Loucy (cell line): ENCODE measurements around the gene COA1.
"Not testable (repeated sequence)": the region's sequence is repeated elsewhere in the genome, so short reads cannot be mapped to it uniquely, and the experiment has no call there.

Source experiments
- H2AFZ ChIP-seq: fragments of 200-600 bp; sonication (generic); 2 replicates; pipeline ENCODE4 v1.6.0; 2016; ENCODE audit warnings: antibody characterized with exemption, mild to moderate bottlenecking, low read length, moderate library complexity
- H3F3A ChIP-seq: fragments of 200-600 bp; 2 replicates; pipeline ENCODE4 v1.6.0; 2016; ENCODE audit warnings: antibody characterized with exemption, low read depth, mild to moderate bottlenecking
- H3K27me3 ChIP-seq: fragments of 200-600 bp; sonication (generic); 2 replicates; pipeline ENCODE4 v1.6.1; 2014; ENCODE audit warnings: low read length, mild to moderate bottlenecking; ENCODE audit not compliant: insufficient read depth, poor library complexity, severe bottlenecking
- H3K36me3 ChIP-seq: fragments of 200-600 bp; sonication (generic); 2 replicates; pipeline ENCODE4 v1.6.1; 2016; ENCODE audit warnings: low read length; ENCODE audit not compliant: insufficient read depth
- H3K4me1 ChIP-seq: fragments of 200-600 bp; sonication (generic); 2 replicates; pipeline ENCODE4 v1.5.1; 2014; ENCODE audit warnings: low read length, mild to moderate bottlenecking; ENCODE audit not compliant: insufficient read depth, poor library complexity, severe bottlenecking
- H3K4me2 ChIP-seq: fragments of 200-600 bp; sonication (generic); 2 replicates; pipeline ENCODE4 v1.6.0; 2014; ENCODE audit warnings: antibody characterized with exemption, low read length, low read depth, mild to moderate bottlenecking; ENCODE audit not compliant: poor library complexity, severe bottlenecking
- H3K4me3 ChIP-seq: fragments of 200-600 bp; sonication (generic); 2 replicates; pipeline ENCODE4 v1.5.1; 2014; ENCODE audit warnings: low read length, mild to moderate bottlenecking, mixed read lengths; ENCODE audit not compliant: poor library complexity, severe bottlenecking
- H3K79me2 ChIP-seq: fragments of 200-600 bp; sonication (generic); 2 replicates; pipeline ENCODE4 v1.6.1; 2014; ENCODE audit warnings: low read length; ENCODE audit not compliant: insufficient read depth
- H3K9ac ChIP-seq: fragments of 200-600 bp; sonication (generic); 2 replicates; pipeline ENCODE4 v1.6.0; 2014; ENCODE audit warnings: mild to moderate bottlenecking, low read depth, low read length, moderate library complexity; ENCODE audit not compliant: poor library complexity, severe bottlenecking
- H3K9me2 ChIP-seq: fragments of 200-600 bp; sonication (generic); replicated peaks from 2 replicates; pipeline ENCODE4 v1.6.1; 2016; ENCODE audit warnings: low read depth, low read length, mixed read lengths
- H3K9me3 ChIP-seq: fragments of 200-600 bp; sonication (generic); 2 replicates; pipeline ENCODE4 v1.6.1; 2014; ENCODE audit warnings: mild to moderate bottlenecking, antibody characterized with exemption, low read length, low read depth; ENCODE audit not compliant: insufficient read depth
- H4K20me1 ChIP-seq: fragments of 200-600 bp; sonication (generic); 2 replicates; pipeline ENCODE4 v1.6.0; 2014; ENCODE audit warnings: antibody characterized with exemption, low read length, mild to moderate bottlenecking; ENCODE audit not compliant: insufficient read depth, poor library complexity, severe bottlenecking
- EZH2phosphoT487 ChIP-seq: fragments of 200-600 bp; IDR thresholded peaks from 2 replicates; pipeline ENCODE4 v1.6.1; 2018; ENCODE audit warnings: antibody characterized with exemption, mild to moderate bottlenecking, moderate library complexity, borderline replicate concordance
- TF ChIP-seq, protein P1 (sequence below): fragments of 200-600 bp; sonication (generic); conservative IDR thresholded peaks from 2 replicates; pipeline ENCODE4 v1.5.1; 2014; ENCODE audit warnings: mild to moderate bottlenecking, antibody characterized with exemption, low read length

The COA1 gene

DNA sequence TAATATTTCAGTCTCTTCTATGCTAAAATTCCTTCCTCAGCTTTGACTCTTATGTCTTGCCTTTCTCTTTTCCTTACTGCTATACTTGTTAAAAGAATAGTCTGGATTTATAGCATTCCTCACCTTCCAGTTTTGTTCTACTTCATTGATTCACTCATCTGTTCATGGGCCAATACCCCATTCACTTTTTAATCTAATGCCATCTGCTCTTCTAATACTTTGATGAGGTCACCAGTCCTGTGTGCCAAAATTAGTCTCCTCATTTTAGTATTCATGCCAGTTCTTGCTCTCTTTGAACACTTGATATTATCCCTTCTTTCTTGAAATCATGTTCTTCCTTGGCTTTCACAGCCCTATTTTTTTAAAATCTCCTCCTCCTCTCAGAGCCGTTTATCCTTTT is 127.1 kb downstream of the COA1 start:
- H3K9ac ChIP-seq: no peak overlapping the region
- no peaks in the 10 kb centered on the region for H3F3A ChIP-seq
- H3K4me3 ChIP-seq: no peak overlapping the region
- no peaks in the 10 kb centered on the region for H3K9me3 ChIP-seq
- H3K79me2 ChIP-seq: peaks cover 80% of the 10 kb centered on the region
- H3K4me1 ChIP-seq: no peaks in the 10 kb centered on the region
- no peaks in the 10 kb centered on the region for H3K27me3 ChIP-seq
- no peak overlapping the region for H2AFZ ChIP-seq
- no peak overlapping the region for H3K4me2 ChIP-seq
- H3K9me2 ChIP-seq: no peaks in the 10 kb centered on the region
- peaks cover 27% of the 10 kb centered on the region for H4K20me1 ChIP-seq
- TF ChIP-seq, protein P1, sequence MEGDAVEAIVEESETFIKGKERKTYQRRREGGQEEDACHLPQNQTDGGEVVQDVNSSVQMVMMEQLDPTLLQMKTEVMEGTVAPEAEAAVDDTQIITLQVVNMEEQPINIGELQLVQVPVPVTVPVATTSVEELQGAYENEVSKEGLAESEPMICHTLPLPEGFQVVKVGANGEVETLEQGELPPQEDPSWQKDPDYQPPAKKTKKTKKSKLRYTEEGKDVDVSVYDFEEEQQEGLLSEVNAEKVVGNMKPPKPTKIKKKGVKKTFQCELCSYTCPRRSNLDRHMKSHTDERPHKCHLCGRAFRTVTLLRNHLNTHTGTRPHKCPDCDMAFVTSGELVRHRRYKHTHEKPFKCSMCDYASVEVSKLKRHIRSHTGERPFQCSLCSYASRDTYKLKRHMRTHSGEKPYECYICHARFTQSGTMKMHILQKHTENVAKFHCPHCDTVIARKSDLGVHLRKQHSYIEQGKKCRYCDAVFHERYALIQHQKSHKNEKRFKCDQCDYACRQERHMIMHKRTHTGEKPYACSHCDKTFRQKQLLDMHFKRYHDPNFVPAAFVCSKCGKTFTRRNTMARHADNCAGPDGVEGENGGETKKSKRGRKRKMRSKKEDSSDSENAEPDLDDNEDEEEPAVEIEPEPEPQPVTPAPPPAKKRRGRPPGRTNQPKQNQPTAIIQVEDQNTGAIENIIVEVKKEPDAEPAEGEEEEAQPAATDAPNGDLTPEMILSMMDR: no peak
- TF ChIP-seq EZH2phosphoT487: no peak
- H3K36me3 ChIP-seq: peaks cover 67% of the 10 kb centered on the region; the same call in 1 of the 2 replicates

DNA sequence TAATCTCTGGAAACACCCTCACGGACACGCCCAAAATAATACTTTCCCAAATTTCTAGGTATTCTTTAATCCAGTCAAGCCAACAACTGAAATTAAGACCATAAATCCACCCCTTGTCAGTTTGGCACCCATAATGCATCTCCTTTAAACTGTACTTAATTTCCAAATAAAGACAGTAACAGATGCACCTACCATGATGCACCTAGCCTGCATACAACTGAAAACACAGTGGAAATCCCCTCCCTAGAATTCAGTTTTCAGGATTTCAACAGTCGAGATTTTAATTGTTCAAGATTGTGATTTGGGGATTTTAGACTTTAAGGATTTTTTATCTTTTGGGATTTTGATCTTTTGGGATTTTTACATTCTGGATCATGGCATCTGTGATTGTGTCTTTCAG is 129.3 kb downstream of the COA1 start:
- peaks cover 78% of the 10 kb centered on the region for H3K79me2 ChIP-seq
- H3F3A ChIP-seq: no peaks in the 10 kb centered on the region

DNA sequence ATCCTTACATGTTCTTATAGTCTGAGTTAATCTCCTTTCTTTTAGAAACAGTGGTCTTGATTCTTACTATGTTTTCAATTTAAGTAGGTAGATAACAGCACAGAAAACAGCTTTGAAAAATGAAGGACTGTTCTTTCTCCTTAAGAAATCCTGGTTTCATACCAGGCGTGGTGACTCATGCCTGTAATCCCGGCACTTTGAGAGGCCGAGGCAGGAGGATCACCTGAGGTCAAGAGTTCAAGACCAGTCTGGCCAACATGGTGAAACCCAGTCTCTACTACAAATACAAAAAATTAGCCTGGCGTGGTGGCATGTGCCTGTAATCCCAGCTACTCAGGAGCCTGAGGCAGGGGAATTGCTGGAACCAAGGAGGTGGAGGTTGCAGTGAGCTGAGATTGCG is 132.9 kb downstream of the COA1 start:
- not testable (repeated sequence) for H3K9me2 ChIP-seq, H2AFZ ChIP-seq, H3F3A ChIP-seq, H3K9me3 ChIP-seq, H3K4me2 ChIP-seq, H3K9ac ChIP-seq, H3K4me3 ChIP-seq, H3K27me3 ChIP-seq
- Histone ChIP-seq H3K79me2 (peaks cover 78% of the 10 kb centered on the region), H3K4me1 (peaks cover 19% of the 10 kb centered on the region), H4K20me1 (peaks cover 41% of the 10 kb centered on the region), H3K36me3 (peaks cover 53% of the 10 kb centered on the region; the same call in 1 of the 2 replicates)

More for the DNA sequence above, 129.3 kb downstream of the COA1 start:
- no peaks in the 10 kb centered on the region for H3K9me2 ChIP-seq
- peaks cover 23% of the 10 kb centered on the region for H4K20me1 ChIP-seq
- H3K9me3 ChIP-seq: no peaks in the 10 kb centered on the region
- H3K9ac ChIP-seq: no peak overlapping the region
- no peaks in the 10 kb centered on the region for H3K27me3 ChIP-seq
- no peak for TF ChIP-seq EZH2phosphoT487
- TF ChIP-seq, protein P1: no peak
- no peak overlapping the region for H3K4me3 ChIP-seq
- H3K4me1 ChIP-seq: no peaks in the 10 kb centered on the region
- no peak overlapping the region for H3K4me2 ChIP-seq
- no peak overlapping the region for H2AFZ ChIP-seq
- peaks cover 84% of the 10 kb centered on the region; the same call in 1 of the 2 replicates for H3K36me3 ChIP-seq

DNA sequence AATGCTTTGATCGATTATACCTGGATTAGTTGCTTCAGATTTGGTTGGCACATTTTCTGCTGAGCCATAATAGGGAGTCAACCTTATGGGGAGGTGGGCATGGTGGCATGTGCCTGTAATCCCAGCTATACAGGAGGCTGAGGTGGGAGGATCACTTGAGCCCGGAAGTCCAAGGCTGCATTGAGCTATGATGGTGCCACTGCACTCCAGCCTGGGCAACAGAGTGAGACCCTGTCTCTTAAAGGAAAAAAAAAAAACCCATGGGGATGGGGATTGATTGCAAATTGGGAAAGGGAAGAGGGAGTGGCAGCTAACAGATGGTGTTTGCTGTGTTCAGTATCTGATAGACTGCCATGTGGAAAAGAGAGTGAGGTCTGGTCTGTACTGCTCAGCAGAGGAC is 135.3 kb downstream of the COA1 start:
- H4K20me1 ChIP-seq: peaks cover 63% of the 10 kb centered on the region
- no peak overlapping the region for H2AFZ ChIP-seq
- peaks cover 85% of the 10 kb centered on the region for H3K79me2 ChIP-seq
- H3K9ac ChIP-seq: no peak overlapping the region
- no peak overlapping the region for H3K4me3 ChIP-seq
- peaks cover 33% of the 10 kb centered on the region; the same call in 1 of the 2 replicates for H3K36me3 ChIP-seq
- H3K4me1 ChIP-seq: peaks cover 37% of the 10 kb centered on the region
- TF ChIP-seq, protein P1: no peak
- TF ChIP-seq EZH2phosphoT487: no peak
- H3K9me3 ChIP-seq: no peaks in the 10 kb centered on the region
- H3K9me2 ChIP-seq: no peaks in the 10 kb centered on the region
- H3K4me2 ChIP-seq: peak overlapping the region; percentile 13
- no peaks in the 10 kb centered on the region for H3K27me3 ChIP-seq
- H3F3A ChIP-seq: no peaks in the 10 kb centered on the region
